ENCODE data around the gene CCDC68.

GRCh38 chr18:54950221-54950620, 9.0 kb downstream of the CCDC68 start:
- TF ChIP-seq CTCF (IDR thresholded peaks at IDR 0.05) = peak; percentile 19; the same call in 1 of the 3 replicates
- no peak for TF ChIP-seq MAX (IDR thresholded peaks at IDR 0.05)
- TF ChIP-seq RAD21 (conservative IDR thresholded peaks at IDR 0.05 in 1 of 2, IDR thresholded peaks at IDR 0.05 in 1 of 2) = peak; percentile 41 to 54; a peak in 4 of 5 replicates
- TF ChIP-seq JUN (IDR thresholded peaks at IDR 0.05) = no peak
- no peak for TF ChIP-seq FOSL2 (IDR thresholded peaks at IDR 0.05)
- no peak for TF ChIP-seq FOSL2 (CRISPR knock-in tag; IDR thresholded peaks at IDR 0.05)
- no peak for TF ChIP-seq KDM1A (IDR thresholded peaks at IDR 0.05; ENCODE audit: low read depth)
- no peak for TF ChIP-seq CHD4 (IDR thresholded peaks at IDR 0.05; ENCODE audit: borderline replicate concordance)

Measured in A549 (cell line).